Left lung (tissue), 10 donors: Measurements from ENCODE around the gene AKTIP. TPM values are rescaled to one million over a fixed set of nuclear protein-coding genes. Genes with fewer than 3 reads are reported as not detected.
A peak's percentile ranks its signal among the peaks of the same experiment; 100 is the strongest.

Experiments
- ATAC-seq: fragments of 200-7000 bp; cut with Tn5 transposase; one replicate; pipeline ENCODE4 v1.9.1; 2020; ENCODE audit warnings: moderate library complexity
- DNase-seq, 4 donors: peaks; one replicate each; pipeline ENCODE4 v3.0.0-alpha.2; 2013 to 2020
- H3K27ac ChIP-seq, 2 donors: fragments of 200-600 bp; sonication (generic) in 1 of 2; one replicate each; pipeline versions ENCODE4 v1.5.0 to v1.8.0; 2020 to 2021
- H3K27me3 ChIP-seq, 2 donors: fragments of 200-600 bp; sonication (generic) in 1 of 2; one replicate each; pipeline versions ENCODE4 v1.5.0 to v1.8.0; 2020 to 2021
- H3K36me3 ChIP-seq, 2 donors: fragments of 200-600 bp; sonication (generic) in 1 of 2; one replicate each; pipeline versions ENCODE4 v1.5.0 to v1.8.0; 2020 to 2021
- H3K4me1 ChIP-seq, 2 donors: fragments of 200-600 bp; one replicate each; pipeline ENCODE4 v1.8.0; 2021
- H3K4me3 ChIP-seq, 2 donors: fragments of 200-600 bp; sonication (generic) in 1 of 2; one replicate each; pipeline versions ENCODE4 v1.5.0 to v1.8.0; 2020 to 2021; ENCODE audit warnings: mild to moderate bottlenecking in 1 of 2
- H3K9me3 ChIP-seq, 2 donors: fragments of 200-600 bp; sonication (generic) in 1 of 2; one replicate each; pipeline versions ENCODE4 v1.5.0 to v1.8.0; 2020 to 2021
- CTCF ChIP-seq, 2 donors: fragments of 200-600 bp; sonication (generic) in 1 of 2; IDR thresholded peaks; one replicate each; pipeline versions ENCODE4 v1.5.0 to v1.8.0; 2021; ENCODE audit warnings: antibody characterized with exemption in 2 of 2
- intact Hi-C, 2 donors: fragments of 100-400 bp; cut with DNase I; formaldehyde crosslinking; loops; one replicate each; pipeline versions ENCODE4 v1.11.2 to v1.14.2; 2022
- polyA plus RNA-seq, 6 donors: library from polyadenylated mRNA; unstranded; fragments of 120-200 nt; gene quantifications; one replicate each; pipeline ENCODE4 v1.2.1, GENCODE V29; 2013; ENCODE audit not compliant: insufficient read length in 6 of 6
- total RNA-seq, 2 donors: library from RNA; stranded (reverse); fragmentation: NEBNext Ultra II Directional; extraction: Animal tissue kit (Norgen Biotek cat#: 25700); gene quantifications; one replicate each; pipeline ENCODE4 v1.2.1, GENCODE V29; 2021
- donor health status: DM: no; HTN: yes; CAD: no.
- donor health status: DM: no; HTN: no; CAD: no.

The AKTIP gene
- total and polyA plus RNA-seq, 8 donors: 36.9 to 53.7 (median 48.7) TPM

GRCh38 chr16:53523126-53523804, 20.3 kb upstream of the AKTIP start:
- no peak overlapping the region for H3K4me3 ChIP-seq
- peaks cover 0 to 14% of the 10 kb centered on the region in 2 donors for H3K4me1 ChIP-seq
- no peaks in the 10 kb centered on the region for H3K9me3 ChIP-seq
- no peak for TF ChIP-seq CTCF (IDR thresholded peaks at IDR 0.05)
- no peak for DNase-seq
- ATAC-seq: no peak
- H3K27ac ChIP-seq: no peak overlapping the region
- H3K36me3 ChIP-seq: no peaks in the 10 kb centered on the region
- H3K27me3 ChIP-seq: no peaks in the 10 kb centered on the region
- intact Hi-C loops: no loop called here

DNA sequence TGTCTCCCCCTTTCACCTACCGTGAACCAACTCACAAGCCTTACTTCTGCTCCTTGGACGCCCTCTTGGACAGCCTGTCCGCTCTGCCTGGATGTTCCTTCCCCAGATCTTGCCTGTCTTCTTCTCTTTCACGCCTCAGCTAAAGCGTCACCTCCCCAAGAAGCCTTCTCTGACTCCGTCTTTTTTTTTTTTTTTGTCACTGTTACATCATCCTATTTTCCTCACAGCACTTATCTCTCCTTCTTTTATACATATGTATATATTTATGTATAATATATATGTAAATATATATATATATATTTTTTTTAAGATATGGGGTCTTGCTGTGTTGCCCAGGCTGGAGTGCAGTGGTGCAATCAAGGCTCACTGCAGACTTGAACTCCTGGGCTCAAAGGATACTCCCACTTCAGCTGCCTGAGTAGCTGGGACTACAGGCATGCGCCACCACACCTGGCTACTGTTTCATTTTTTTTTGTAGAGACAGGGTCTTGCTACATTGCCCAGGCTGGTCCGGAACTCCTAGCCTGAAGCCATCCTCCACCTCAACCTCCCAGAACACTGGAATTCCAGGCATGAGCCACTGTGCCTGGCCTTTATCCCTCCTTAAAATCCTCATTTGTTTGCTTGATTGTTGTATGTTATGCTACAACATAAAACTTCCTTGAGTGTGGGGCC, 16.5 kb upstream of the AKTIP start:
- DNase-seq (no peak), ATAC-seq (no peak)
- no peaks in the 10 kb centered on the region for H3K9me3 ChIP-seq
- H3K4me3 ChIP-seq: no peak overlapping the region
- intact Hi-C loops: no loop called here
- peaks cover 0 to 38% of the 10 kb centered on the region in 2 donors for H3K4me1 ChIP-seq
- peak overlapping the region; percentile 77 to 89 for H3K27ac ChIP-seq
- no peaks in the 10 kb centered on the region for H3K36me3 ChIP-seq
- no peak for TF ChIP-seq CTCF (IDR thresholded peaks at IDR 0.05)
- no peaks in the 10 kb centered on the region for H3K27me3 ChIP-seq

DNA sequence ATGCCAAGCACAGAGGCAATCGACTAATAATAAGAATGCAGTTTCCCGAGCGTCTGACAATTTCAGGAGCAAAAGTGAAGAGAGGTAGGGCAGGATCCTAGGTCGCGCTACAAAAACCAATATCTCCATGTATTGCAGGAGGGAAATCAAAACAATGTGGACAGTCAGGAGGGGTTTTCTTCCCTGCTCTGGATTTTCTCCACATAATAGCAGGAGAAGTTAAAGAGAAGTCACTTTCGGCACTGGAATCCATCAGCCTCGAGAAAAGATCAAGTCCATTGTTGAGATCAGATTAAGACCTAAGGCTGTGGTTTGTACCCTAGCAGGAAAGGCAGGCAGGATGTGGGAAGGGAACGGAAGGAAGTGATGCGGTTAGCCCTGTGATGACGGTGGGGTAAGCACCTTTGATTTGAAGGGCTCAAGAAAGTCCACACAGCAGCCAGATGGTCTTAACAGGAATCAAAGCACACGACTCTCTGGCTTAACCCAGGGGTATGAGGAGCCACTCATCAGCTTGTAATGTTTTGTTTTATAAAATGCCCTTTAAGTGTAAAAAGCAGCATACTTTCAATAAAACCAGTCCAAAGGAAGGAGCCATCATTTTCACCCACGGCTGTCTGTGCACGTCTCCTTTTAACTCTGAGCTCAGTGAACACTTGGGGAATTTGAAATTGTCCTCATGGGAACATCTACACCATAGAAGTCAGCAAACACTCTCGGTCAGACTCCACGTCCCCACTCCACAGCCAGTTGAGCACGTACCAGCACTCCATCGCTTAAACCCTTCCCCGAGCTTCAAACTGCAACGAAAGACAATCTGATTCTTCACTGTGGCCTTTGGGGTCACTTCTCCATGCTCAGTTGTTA, 15.8 kb upstream of the AKTIP start:
- no peak for TF ChIP-seq CTCF (IDR thresholded peaks at IDR 0.05)
- DNase-seq (peak in 2 of 4 donors; percentile 42 to 53), ATAC-seq (peak; percentile 69)
- H3K4me3 ChIP-seq: peak overlapping the region in 1 of 2 donors; percentile 13
- peaks cover 0 to 38% of the 10 kb centered on the region in 2 donors for H3K4me1 ChIP-seq
- H3K9me3 ChIP-seq: peaks cover 0 to 3% of the 10 kb centered on the region in 2 donors
- intact Hi-C loops: no loop called here
- no peaks in the 10 kb centered on the region for H3K27me3 ChIP-seq
- peak overlapping the region; percentile 77 to 89 for H3K27ac ChIP-seq
- no peaks in the 10 kb centered on the region for H3K36me3 ChIP-seq

DNA sequence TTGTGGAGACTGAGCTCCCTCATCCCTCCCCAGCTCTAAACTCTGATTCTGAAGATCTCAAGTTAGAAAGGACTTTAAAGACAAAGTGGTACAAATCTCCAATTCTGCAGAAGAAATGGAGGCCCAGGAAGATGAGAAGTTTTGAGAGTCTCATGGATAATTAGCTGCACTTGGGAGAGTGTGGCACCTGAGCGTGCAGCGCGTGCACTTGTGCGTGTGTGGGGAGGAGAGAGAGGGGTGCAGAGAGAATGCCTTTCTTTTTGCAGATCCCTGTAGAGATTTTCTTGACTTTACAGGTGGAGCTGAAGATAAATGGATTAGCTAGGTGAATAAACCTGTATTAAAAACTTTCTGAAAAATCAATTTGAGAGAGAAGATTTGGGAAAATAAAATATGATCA, 14.8 kb upstream of the AKTIP start:
- intact Hi-C loops: no loop called here
- peaks cover 0 to 3% of the 10 kb centered on the region in 2 donors for H3K9me3 ChIP-seq
- ATAC-seq (no peak), DNase-seq (no peak)
- H3K36me3 ChIP-seq: no peaks in the 10 kb centered on the region
- no peak overlapping the region for H3K4me3 ChIP-seq
- peaks cover 0 to 38% of the 10 kb centered on the region in 2 donors for H3K4me1 ChIP-seq
- no peak for TF ChIP-seq CTCF (IDR thresholded peaks at IDR 0.05)
- H3K27me3 ChIP-seq: no peaks in the 10 kb centered on the region
- H3K27ac ChIP-seq: peak overlapping the region; percentile 77 to 89

DNA sequence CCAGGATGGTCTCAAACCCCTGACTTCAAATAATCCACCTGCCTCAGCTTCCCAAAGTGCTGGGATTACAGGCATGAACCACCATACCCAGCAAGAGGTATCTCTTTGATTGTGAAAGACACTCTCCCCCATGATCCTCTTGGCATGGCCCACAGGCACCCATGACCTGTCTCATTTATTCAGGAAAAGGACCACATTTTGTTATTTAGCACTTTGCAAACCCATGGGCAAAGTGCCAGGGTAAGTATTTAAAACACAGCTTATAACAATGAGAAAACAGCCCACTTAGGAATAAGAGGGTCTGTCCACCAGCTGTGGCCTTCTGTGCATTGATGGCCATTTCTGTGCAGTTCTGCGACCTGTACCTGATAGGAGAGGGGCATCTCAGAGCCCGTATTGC, 12.8 kb upstream of the AKTIP start:
- intact Hi-C loops: no loop called here
- no peaks in the 10 kb centered on the region for H3K27me3 ChIP-seq
- H3K27ac ChIP-seq: peak overlapping the region in 1 of 2 donors; percentile 63
- DNase-seq (no peak), ATAC-seq (no peak)
- no peak overlapping the region for H3K4me3 ChIP-seq
- H3K4me1 ChIP-seq: peaks cover 6 to 48% of the 10 kb centered on the region in 2 donors
- H3K9me3 ChIP-seq: peaks cover 0 to 3% of the 10 kb centered on the region in 2 donors
- TF ChIP-seq CTCF (IDR thresholded peaks at IDR 0.05): no peak
- no peaks in the 10 kb centered on the region for H3K36me3 ChIP-seq
